Endothelial cell of umbilical vein (primary cell): Measurements from ENCODE around the gene CCDC92B.

Experiments used
- CTCF ChIP-seq, 2 donors: IDR thresholded peaks; 1 replicate in 1 of 2; 2 replicates in 1 of 2; pipeline ENCODE4 v1.5.1; 2011; ENCODE audit warnings: low read length in 2 of 2, mild to moderate bottlenecking in 2 of 2, moderate library complexity in 2 of 2, control low read depth in 1 of 2, inconsistent platforms in 1 of 2, low read depth in 1 of 2; ENCODE audit not compliant: insufficient read depth in 1 of 2; ENCODE audit errors: extremely low read depth in 1 of 2
- EZH2 ChIP-seq: IDR thresholded peaks from 2 replicates; pipeline ENCODE4 v1.6.1; 2012; ENCODE audit warnings: borderline replicate concordance, low read depth, mild to moderate bottlenecking, moderate library complexity, low read length, inconsistent platforms; ENCODE audit not compliant: severe bottlenecking
- FOS ChIP-seq: IDR thresholded peaks from 2 replicates; pipeline ENCODE4 v1.6.1; 2011; ENCODE audit warnings: mild to moderate bottlenecking, low read length, moderate library complexity, borderline replicate concordance; ENCODE audit not compliant: insufficient read depth
- GATA2 ChIP-seq: IDR thresholded peaks from 2 replicates; pipeline ENCODE4 v1.7.0; 2011; ENCODE audit warnings: low read depth, mild to moderate bottlenecking, moderate library complexity, mixed read lengths, low read length; ENCODE audit not compliant: insufficient read length, insufficient read depth
- JUN ChIP-seq: IDR thresholded peaks from 2 replicates; pipeline ENCODE4 v1.6.1; 2011; ENCODE audit warnings: borderline replicate concordance, low read depth; ENCODE audit not compliant: insufficient read length, insufficient read depth
- MAX ChIP-seq: IDR thresholded peaks from 2 replicates; pipeline ENCODE4 v1.6.1; 2011; ENCODE audit not compliant: insufficient read depth, insufficient read length
- MYC ChIP-seq: IDR thresholded peaks from one replicate; pipeline ENCODE4 v1.6.1; 2011; ENCODE audit warnings: mild to moderate bottlenecking, low read depth, low read length
- POLR2A ChIP-seq: IDR thresholded peaks from 2 replicates; pipeline ENCODE4 v1.6.1; 2012; ENCODE audit warnings: low read depth, mild to moderate bottlenecking, control low read depth, low read length
- POLR2AphosphoS5 ChIP-seq: IDR thresholded peaks from 2 replicates; pipeline ENCODE4 v1.6.1; 2012; ENCODE audit warnings: low read depth, mild to moderate bottlenecking, control low read depth, low read length, moderate library complexity; ENCODE audit not compliant: insufficient read depth

GRCh38 chr17:2724784-2725164 is 24.7 kb downstream of the CCDC92B start:
- TF ChIP-seq CTCF (IDR thresholded peaks at IDR 0.05; ENCODE audit: extremely low read depth in 1 of 2, insufficient read depth in 1 of 2, low read depth in 1 of 2, low read length in 2 of 2) (peak in 1 of 2 donors; percentile 13), MYC (no peak), POLR2A (no peak), EZH2 (no peak), MAX (no peak), JUN (no peak), POLR2AphosphoS5 (no peak), FOS (no peak), GATA2 (no peak)
